ENCODE results near the gene RAB11FIP4.
A peak's percentile ranks its signal among the peaks of the same experiment; 100 is the strongest.

Gene RAB11FIP4

DNA sequence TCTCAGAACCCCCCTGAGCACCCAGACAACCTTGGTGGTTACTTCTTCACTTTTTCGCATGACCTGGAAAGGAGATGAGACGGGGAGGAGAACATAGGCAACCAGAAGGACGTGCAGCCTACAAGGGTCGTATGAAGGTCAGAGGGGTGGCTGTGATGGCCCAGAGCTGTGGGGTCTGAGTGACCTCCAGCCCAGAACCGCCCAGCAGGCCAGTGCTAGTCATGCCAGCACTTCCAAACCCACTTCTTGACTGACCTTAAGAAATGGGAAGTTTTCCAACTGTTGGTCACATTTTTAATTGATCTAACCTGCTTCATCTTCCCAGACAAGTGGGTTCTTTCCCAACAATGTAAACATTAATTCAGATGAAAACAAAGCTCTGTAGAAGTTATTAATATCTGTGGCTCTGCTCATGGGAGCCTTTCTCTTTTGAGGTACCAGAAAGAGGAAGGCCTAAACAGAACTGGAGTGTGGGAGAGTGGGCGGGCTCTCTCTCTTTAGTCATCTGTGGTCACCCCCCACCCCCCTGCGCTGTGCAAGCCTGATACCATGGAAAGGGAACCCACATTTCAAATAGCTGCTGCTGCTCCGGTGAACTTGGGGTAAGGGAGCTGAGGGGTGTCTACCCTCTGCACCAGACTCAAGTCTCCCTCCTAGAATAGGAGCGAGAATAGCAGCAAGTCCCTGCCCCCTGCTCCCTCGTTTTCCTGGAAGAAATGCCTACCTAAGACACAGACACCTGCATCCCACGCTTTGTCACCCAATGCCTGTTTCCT is 101.6 kb downstream of the RAB11FIP4 start:
- TF ChIP-seq MYC (IDR thresholded peaks at IDR 0.05; ENCODE audit: low read depth, low read length), result no peak
- TF ChIP-seq POLR2A (IDR thresholded peaks at IDR 0.05; ENCODE audit: extremely low read depth, insufficient read length), result no peak
- TF ChIP-seq, protein P1, sequence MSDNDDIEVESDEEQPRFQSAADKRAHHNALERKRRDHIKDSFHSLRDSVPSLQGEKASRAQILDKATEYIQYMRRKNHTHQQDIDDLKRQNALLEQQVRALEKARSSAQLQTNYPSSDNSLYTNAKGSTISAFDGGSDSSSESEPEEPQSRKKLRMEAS (IDR thresholded peaks at IDR 0.05; ENCODE audit: low read depth, low read length), result no peak
- TF ChIP-seq, protein P2, sequence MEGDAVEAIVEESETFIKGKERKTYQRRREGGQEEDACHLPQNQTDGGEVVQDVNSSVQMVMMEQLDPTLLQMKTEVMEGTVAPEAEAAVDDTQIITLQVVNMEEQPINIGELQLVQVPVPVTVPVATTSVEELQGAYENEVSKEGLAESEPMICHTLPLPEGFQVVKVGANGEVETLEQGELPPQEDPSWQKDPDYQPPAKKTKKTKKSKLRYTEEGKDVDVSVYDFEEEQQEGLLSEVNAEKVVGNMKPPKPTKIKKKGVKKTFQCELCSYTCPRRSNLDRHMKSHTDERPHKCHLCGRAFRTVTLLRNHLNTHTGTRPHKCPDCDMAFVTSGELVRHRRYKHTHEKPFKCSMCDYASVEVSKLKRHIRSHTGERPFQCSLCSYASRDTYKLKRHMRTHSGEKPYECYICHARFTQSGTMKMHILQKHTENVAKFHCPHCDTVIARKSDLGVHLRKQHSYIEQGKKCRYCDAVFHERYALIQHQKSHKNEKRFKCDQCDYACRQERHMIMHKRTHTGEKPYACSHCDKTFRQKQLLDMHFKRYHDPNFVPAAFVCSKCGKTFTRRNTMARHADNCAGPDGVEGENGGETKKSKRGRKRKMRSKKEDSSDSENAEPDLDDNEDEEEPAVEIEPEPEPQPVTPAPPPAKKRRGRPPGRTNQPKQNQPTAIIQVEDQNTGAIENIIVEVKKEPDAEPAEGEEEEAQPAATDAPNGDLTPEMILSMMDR (IDR thresholded peaks at IDR 0.05; ENCODE audit: low read depth, low read length), result no peak
- H3K4me3 ChIP-seq (ENCODE audit: low read depth, low read length), result no peak overlapping the region
- peak; percentile 92 for DNase-seq (ENCODE audit: low read depth)

DNA sequence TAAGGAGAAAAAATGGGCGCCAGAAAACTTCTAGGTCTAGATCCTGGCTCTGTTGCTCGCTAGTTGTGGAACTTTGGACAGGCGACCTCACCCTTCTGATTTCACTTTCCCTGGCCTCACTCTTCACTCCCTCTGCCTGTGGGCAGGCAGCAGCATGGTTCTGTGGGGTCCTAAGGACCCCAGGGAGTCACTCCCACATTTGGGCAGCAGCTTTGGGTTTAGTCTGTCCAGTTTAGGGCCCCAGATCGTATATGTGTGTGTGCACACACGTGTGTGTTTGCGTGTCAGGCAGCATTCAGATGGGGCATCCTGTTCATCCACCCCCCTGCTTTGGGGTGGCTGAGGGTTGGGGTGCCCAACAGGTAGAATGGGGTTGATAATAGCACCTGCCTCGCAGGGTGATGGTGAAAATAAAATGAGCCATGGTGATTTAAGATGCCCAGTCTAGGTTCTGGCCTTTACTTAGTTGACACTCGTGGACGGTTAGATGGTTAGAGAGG is 102.2 kb downstream of the RAB11FIP4 start:
- TF ChIP-seq MYC (IDR thresholded peaks at IDR 0.05; ENCODE audit: low read depth, low read length) (no peak), POLR2A (IDR thresholded peaks at IDR 0.05; ENCODE audit: extremely low read depth, insufficient read length) (no peak)
- TF ChIP-seq, protein P1 (IDR thresholded peaks at IDR 0.05; ENCODE audit: low read depth, low read length), result no peak
- TF ChIP-seq, protein P2 (IDR thresholded peaks at IDR 0.05; ENCODE audit: low read depth, low read length), result no peak
- no peak for DNase-seq (ENCODE audit: low read depth)
- no peak overlapping the region for H3K4me3 ChIP-seq (ENCODE audit: low read depth, low read length)

DNA sequence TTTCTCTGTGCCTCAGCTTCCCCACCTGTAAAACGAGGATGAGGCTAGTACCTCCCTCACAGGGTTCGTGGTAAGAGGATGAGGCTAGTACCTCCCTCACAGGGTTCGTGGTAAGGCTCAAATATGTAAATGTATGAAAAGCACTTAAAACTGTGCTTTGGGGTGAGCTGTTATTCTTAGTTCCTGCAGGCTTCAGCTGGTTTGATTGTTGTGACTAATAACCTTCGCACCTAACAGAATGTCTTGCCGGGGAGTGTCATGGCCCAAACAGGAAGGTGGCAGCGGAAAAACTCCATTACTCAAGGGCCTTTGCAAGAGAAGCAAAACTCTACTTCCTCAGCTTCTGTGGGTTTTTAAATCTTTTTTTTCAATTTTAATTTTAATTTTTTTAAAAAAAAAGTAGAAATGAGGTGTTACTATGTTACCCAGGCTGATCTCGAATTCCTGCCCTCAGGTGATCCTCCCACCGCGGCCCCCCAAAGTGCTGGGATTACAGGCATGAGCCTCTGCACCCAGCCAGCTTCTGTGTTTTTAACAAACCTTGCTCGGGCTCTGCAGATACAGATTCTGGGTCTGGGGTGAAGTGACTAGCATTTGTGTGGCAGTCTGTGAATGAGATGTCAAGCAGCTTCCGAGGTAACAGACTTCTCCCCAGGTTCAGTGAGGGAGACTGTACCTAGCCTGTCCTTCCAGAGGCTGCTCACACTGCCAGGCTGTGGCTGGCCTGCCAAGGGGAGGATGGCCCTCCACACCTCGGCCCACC is 103.0 kb downstream of the RAB11FIP4 start:
- H3K4me3 ChIP-seq (ENCODE audit: low read depth, low read length), result no peak overlapping the region
- TF ChIP-seq, protein P2 (IDR thresholded peaks at IDR 0.05; ENCODE audit: low read depth, low read length), result no peak
- TF ChIP-seq MYC (IDR thresholded peaks at IDR 0.05; ENCODE audit: low read depth, low read length), result no peak
- TF ChIP-seq, protein P1 (IDR thresholded peaks at IDR 0.05; ENCODE audit: low read depth, low read length), result no peak
- no peak for TF ChIP-seq POLR2A (IDR thresholded peaks at IDR 0.05; ENCODE audit: extremely low read depth, insufficient read length)
- DNase-seq (ENCODE audit: low read depth), result peak; percentile 87

DNA sequence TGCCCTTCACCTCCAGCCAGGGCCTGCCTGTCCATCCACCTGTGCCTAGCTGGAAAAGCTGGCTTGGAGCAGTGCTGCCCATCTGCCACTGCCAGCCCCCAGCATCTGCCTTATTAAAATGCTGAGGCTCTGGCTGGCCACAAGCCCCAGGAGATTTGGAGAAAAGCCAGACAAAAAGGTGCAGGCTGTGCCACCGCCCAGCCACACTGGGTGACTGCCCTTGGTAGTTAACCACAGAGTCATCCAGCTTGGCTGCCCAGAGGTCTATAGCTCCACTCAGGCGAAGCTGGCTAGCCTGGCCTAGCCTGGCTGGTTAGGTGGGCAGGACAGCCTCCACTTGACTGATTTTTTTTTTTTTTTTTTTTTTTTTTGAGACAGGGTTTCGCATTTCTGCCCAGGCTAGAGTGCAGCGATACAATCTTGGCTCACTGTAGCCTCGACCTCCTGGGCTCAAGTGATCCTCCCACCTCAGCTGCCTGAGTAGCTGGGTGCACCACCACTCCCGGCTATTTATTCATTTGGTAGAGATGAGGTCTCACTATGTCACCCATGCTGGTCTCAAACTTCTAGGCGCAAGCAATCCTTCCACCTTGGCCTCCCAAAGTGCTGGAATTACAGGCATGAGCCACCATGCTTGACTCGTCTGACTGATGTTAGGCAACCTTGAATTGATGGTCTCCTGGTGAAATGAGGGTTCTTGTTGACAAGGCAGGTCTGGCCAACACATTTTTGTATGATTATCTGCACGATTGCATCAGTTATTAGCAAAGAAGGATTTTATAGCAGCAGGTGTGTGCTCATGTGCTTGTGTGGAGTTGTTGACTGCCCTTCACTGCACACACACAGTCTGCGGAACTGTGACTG is 103.8 kb downstream of the RAB11FIP4 start:
- no peak overlapping the region for H3K4me3 ChIP-seq (ENCODE audit: low read depth, low read length)
- TF ChIP-seq POLR2A (IDR thresholded peaks at IDR 0.05; ENCODE audit: extremely low read depth, insufficient read length) (no peak), MYC (IDR thresholded peaks at IDR 0.05; ENCODE audit: low read depth, low read length) (no peak)
- TF ChIP-seq, protein P2 (IDR thresholded peaks at IDR 0.05; ENCODE audit: low read depth, low read length), result no peak
- TF ChIP-seq, protein P1 (IDR thresholded peaks at IDR 0.05; ENCODE audit: low read depth, low read length), result no peak
- peak; percentile 73 for DNase-seq (ENCODE audit: low read depth)

DNA sequence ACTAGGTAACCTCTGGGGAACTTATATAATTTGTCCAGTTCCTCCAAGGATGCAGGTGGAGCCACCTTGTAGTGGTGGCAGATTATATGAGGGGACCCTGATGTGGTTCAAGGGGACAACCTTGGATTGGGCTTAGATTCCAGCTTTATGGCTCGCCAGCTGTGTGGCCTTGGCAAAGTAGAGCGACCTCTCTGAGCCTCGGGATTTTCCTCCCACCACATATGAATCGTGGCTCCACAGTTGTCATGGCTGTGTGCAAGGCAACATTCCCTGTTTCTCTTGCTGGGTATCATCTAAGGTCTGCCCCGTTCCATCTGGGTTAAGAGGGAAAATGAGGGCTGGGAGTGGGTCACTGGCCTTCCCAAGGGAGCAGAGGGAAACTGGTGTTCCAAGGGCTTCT is 104.6 kb downstream of the RAB11FIP4 start:
- TF ChIP-seq, protein P2 (IDR thresholded peaks at IDR 0.05; ENCODE audit: low read depth, low read length), result no peak
- TF ChIP-seq MYC (IDR thresholded peaks at IDR 0.05; ENCODE audit: low read depth, low read length) (no peak), POLR2A (IDR thresholded peaks at IDR 0.05; ENCODE audit: extremely low read depth, insufficient read length) (no peak)
- TF ChIP-seq, protein P1 (IDR thresholded peaks at IDR 0.05; ENCODE audit: low read depth, low read length), result no peak
- DNase-seq (ENCODE audit: low read depth), result no peak
- H3K4me3 ChIP-seq (ENCODE audit: low read depth, low read length), result no peak overlapping the region

Measured in NB4 (cell line).